Activated T-cell treated with anti-CD3 and anti-CD28 coated beads for 4 hours (primary cell): ENCODE data around the gene NKAPD1.
"Not testable (repeated sequence)": the region's sequence is repeated elsewhere in the genome, so short reads cannot be mapped to it uniquely, and the experiment has no call there.

Source experiments
- DNase-seq: peaks from one replicate; pipeline ENCODE4 v3.0.0-alpha.2; 2020

Gene NKAPD1

DNA sequence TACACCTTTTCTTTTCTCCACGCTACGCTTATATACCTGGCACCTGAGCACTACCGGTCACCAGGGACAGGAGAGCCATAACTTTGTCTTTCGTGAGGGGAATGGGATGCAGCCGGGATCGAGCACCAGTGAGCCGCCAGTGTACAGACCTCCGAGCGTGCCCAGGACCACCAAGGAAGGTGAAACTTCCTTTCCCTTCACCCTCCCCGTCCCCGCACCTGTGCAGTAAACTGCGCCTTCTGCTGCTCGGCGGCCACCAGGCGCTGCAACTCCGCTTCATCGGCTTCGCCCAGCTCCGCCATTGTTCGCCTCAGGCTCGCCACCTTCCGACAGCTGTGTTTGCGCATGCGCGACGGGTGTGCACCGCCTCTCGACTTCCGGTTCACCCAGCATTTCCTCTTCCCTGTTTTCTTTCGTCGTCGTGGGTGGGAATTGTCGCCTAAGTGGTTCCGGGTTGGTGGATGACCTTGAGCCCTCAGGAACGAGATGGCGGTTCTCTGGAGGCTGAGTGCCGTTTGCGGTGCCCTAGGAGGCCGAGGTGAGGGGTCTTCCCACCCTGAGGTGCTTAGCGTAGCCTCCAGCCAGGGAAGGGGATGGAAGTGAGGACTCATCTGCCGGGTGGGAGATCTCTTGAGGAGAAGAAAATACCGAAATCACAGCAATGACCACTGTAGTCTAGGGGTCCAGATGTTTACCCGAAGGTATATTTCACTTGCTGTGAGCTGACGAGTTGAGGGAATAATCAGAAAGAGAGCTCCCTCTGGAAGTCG is 12.5 kb downstream of the NKAPD1 start, which contains the start of the genes SDHD and TIMM8B:
TSS of gene SDHD (plus strand) at position 452 of the 770 bp plus-strand sequence. CDS start at position 487, 35 bp downstream.
TSS of gene TIMM8B (minus strand) at position 335 of the 770 bp plus-strand sequence. CDS start at position 302, 33 bp downstream.
- peak; percentile 92 for DNase-seq

GRCh38 chr11:112087212-112087611 is 13.1 kb downstream of the NKAPD1 start:
- DNase-seq: no peak

DNA sequence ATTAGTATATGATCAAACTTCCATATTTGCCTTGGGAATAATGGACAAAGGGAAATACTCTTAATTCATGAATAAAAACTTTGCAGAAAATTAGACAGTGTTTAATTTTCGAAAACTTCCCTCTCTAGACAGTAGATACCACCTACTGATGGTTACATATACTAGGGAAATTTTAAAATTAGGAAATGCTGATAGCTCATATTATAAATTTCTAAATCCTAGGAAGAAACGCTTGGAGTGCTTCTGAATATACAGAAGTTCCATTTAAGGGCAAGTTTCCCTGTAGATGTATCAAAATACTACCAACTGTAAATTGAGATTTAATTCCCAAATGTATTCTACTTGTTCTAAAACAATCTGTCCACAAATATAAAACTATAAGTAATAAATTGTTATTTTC is 21.2 kb downstream of the NKAPD1 start:
- DNase-seq: not testable (repeated sequence)

DNA sequence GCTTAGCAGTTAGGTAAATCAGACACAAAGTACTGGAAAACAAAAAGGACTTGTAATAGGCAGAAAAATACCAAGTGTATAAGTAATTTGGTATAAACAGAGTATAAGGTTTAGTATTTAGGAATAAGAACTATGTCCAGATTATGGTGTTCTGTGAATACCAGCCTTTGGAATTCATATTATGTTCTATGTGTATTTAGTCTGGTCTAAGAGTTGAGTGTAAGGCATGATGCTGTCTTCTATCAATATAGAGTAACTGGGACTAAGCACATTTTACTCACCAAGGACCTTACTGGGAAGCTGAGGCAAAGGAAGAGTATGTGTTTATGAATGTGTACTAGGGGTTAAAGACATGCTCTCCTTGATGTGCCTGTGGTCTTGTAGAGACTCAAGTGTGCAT is 22.1 kb downstream of the NKAPD1 start:
- DNase-seq: no peak

DNA sequence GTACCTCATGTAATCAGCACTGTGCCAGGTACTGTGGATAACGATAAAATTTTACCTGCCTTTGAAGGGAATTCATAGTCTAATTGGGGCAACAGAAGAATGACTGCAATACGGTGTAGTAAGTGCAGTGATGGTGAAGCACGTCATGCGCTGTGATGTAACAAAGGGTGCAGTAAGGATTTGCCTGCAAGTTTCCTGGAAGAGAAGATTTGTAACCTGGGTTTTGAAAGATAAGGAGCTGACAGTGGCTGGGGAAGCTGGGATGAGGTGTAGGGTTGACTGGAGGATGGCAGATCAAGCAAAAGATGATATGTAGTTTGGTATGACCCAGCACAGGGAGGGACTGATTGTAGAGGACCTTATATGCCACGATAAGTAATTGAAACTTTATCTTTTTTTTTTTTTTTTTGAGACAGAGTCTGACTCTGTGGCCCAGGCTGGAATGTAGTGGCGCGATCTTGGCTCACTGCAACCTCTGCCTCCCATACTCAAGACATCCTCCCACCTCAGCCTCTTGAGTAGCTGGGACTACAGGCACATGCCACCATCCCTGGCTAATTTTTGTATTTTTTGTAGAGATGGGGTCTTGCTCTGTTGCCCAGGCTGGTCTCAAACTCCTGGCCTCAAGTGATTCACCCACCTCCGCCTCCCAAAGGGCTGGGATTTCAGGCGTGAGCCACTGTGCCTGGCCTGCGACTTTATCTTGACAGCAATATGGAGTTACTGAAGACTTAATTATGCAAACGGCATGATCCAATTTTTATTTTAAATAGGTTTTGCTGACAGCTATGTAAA is 23.8 kb downstream of the NKAPD1 start:
- DNase-seq: no peak

DNA sequence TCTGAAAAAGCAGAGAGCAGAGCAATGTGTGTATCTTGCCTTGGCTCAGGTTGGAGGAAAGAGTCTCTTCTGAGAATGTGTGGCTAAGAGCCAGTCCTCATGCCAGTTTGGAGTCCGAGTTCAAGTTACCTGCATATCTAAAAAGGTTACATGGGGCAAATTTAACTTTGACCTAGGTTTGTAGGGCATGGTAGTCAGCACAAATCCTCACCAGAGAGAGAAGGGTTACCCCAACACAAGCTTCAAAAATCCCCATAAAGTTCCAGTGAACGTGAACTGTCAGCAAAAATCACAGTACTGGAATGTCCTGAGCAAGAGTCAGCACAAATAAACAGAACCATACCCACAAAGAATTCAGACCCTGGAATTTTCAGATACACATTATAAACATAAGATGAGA is 26.4 kb downstream of the NKAPD1 start:
- no peak for DNase-seq

DNA sequence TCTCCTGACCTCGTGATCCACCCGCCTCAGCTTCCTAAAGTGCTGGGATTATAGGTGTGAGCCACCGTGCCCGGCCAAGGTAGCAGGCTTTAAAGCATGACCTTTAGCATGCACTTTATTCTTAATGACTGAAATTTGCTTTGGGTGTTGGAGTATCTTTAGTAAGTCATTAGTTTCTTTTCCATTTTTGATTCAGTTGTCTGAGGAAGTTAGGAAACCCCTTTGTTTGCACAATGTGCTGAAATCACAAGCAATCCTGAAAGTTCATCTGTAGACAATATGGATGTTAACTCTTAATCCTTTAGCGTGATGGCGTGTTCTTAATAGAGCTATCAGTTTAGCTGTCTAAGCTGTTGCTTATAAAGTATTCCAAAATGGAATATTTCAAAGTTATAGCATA is 29.3 kb downstream of the NKAPD1 start:
- no peak for DNase-seq

GRCh38 chr11:112106070-112106469 is 32.0 kb downstream of the NKAPD1 start:
- DNase-seq: no peak

GRCh38 chr11:112113539-112114457 is 39.7 kb downstream of the NKAPD1 start:
- no peak for DNase-seq

- DNase-seq: no peak
Observed at GRCh38 chr11:112114460-112114859, 40.4 kb downstream of the NKAPD1 start.

GRCh38 chr11:112115386-112115785 is 41.3 kb downstream of the NKAPD1 start:
- DNase-seq: no peak

- DNase-seq: no peak
Observed at GRCh38 chr11:112118176-112118575, 44.1 kb downstream of the NKAPD1 start.

GRCh38 chr11:112121981-112122615 is 48.0 kb downstream of the NKAPD1 start:
- no peak for DNase-seq

DNA sequence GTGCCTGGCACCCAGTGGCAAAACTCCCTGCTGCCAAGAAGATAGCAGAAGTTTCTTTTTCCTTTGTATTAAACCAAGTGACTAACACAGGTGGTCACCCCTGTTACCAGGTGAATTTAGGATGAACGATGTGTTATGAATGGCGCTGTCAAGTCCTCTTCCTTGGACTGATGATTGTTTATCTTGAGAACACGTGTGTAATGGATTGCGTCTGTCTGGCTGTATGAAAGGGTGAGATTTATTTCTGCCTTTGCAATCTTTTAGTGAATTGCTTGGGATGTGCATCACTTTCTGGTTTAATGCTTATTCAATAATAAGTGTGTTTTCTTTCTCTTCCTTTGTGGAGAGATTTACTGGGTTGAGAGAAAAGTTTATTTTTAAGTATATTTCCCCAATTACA is 49.0 kb downstream of the NKAPD1 start:
- DNase-seq: no peak

- DNase-seq: no peak
Observed at GRCh38 chr11:112127056-112127455, 53.0 kb downstream of the NKAPD1 start.

GRCh38 chr11:112128483-112129121 is 54.5 kb downstream of the NKAPD1 start:
- no peak for DNase-seq

DNA sequence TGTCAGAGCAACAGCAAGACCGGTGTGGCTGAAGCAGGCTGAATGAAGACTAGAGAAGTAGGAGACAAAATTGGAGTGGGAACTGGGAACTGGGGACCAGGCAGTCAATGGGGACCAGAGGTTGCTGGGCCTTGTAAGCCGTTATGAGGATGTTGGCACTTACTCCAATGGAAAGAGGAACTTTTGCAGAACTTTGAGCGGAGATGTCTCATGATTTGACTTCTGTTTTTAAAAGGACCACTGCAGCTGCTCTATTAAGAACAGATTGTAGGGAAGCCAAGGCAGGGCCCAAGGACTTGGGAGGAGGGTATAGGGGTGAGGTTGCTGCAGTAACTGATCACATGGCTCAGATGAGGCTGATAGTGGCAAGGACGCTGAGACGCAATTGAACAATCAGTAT is 55.6 kb downstream of the NKAPD1 start:
- no peak for DNase-seq

DNA sequence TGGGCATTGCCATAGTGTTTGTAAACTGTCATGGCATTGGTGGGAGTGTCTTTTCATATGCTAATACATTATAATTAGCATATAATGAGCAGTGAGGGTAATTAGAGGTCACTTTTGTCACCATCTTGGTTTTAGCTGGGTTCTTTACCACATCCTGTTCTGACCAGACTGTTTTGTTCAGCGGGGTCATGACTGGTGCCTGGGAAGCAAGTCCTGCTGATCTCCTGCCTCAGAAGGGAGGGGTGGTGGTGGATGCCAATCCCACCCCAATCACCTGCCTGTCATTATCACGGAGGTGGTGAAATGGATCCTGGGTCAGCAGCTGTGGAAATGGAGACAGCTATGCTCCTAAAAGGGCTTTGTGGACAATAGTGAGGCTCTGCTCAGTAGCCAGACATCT is 58.6 kb downstream of the NKAPD1 start:
- DNase-seq: no peak

DNA sequence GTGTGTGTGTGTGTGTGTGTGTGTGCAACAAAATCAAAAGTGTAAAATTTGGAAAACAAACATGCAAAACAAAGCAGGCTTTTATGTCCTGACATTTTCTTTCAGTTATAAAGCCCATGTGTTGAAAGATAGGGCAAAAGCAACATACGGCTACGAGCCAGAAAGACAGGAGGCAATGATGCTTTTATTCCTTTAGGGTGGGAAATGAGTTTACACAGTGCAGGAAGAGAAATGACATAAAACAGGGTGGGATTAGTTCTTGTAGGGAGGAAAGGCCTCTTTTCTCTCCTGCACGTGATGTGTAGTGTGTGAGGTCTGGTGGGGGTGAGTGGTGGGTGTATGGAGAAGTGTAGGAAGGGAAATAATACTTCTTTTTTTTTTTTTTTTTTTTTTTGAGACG is 60.4 kb downstream of the NKAPD1 start:
- no peak for DNase-seq
